Spleen (tissue), 11 donors: ENCODE measurements around the gene ACBD7. TPM values are rescaled to one million over a fixed set of nuclear protein-coding genes. Genes with fewer than 3 reads are reported as not detected.

ENCODE experiments used
- DNase-seq: peaks from one replicate; pipeline ENCODE4 v3.0.0-alpha.2; 2020
- H3K27ac ChIP-seq, 8 donors: fragments of 200-600 bp; sonication (generic) in 7 of 8; 1 replicate in 4 of 8; 2 replicates in 4 of 8; pipeline versions ENCODE4 v1.5.0 to v1.8.0; 2016 to 2021; ENCODE audit warnings: inconsistent platforms in 4 of 8, mild to moderate bottlenecking in 4 of 8, moderate library complexity in 1 of 8
- H3K27me3 ChIP-seq, 7 donors: fragments of 200-600 bp; sonication (generic) in 6 of 7; replicated peaks in 1 of 7; 1 replicate in 4 of 7; 2 replicates in 3 of 7; pipeline versions ENCODE4 v1.5.0 to v1.8.0; 2016 to 2021; ENCODE audit warnings: inconsistent platforms in 3 of 7, mild to moderate bottlenecking in 1 of 7
- H3K36me3 ChIP-seq, 6 donors: fragments of 200-600 bp; sonication (generic) in 5 of 6; 1 replicate in 4 of 6; 2 replicates in 2 of 6; pipeline versions ENCODE4 v1.5.0 to v1.8.0; 2016 to 2021; ENCODE audit warnings: inconsistent platforms in 2 of 6
- H3K4me1 ChIP-seq, 6 donors: fragments of 200-600 bp; sonication (generic) in 5 of 6; 1 replicate in 3 of 6; 2 replicates in 3 of 6; pipeline versions ENCODE4 v1.5.0 to v1.8.0; 2016 to 2021; ENCODE audit warnings: inconsistent platforms in 3 of 6
- H3K4me3 ChIP-seq, 8 donors: fragments of 200-600 bp; sonication (generic) in 7 of 8; 1 replicate in 4 of 8; 2 replicates in 4 of 8; pipeline versions ENCODE4 v1.5.0 to v1.8.0; 2016 to 2021; ENCODE audit warnings: inconsistent platforms in 4 of 8, mild to moderate bottlenecking in 4 of 8, moderate library complexity in 2 of 8
- H3K9me3 ChIP-seq, 8 donors: fragments of 200-600 bp; sonication (generic) in 7 of 8; 1 replicate in 4 of 8; 2 replicates in 4 of 8; pipeline versions ENCODE4 v1.5.0 to v1.8.0; 2016 to 2021; ENCODE audit warnings: inconsistent platforms in 4 of 8
- POLR2A ChIP-seq, 3 donors: fragments of 450-650 bp; IDR thresholded peaks; one replicate each; pipeline ENCODE4 v1.5.1; 2017; ENCODE audit warnings: antibody characterized with exemption in 3 of 3, mild to moderate bottlenecking in 1 of 3
- POLR2AphosphoS5 ChIP-seq, 3 donors: sonication (generic); formaldehyde crosslinking; IDR thresholded peaks; one replicate each; pipeline ENCODE4 v1.5.1; 2017; ENCODE audit warnings: antibody characterized with exemption in 3 of 3
- WGBS, 5 donors: extraction: QIAGEN DNeasy Blood & Tissue Kit in 3 of 5; methylation state at CpG; one replicate each; pipeline versions ENCODE4 v1.1.5 to v1.1.7; 2013 to 2018; 5-methylcytosine and 5-hydroxymethylcytosine counted together
- intact Hi-C: fragments of 100-400 bp; cut with DNase I; formaldehyde crosslinking; loops from one replicate; pipeline ENCODE4 v1.15.0; 2023; ENCODE audit warnings: low total_unique reads
- polyA plus RNA-seq, 3 donors: library from polyadenylated mRNA; stranded (reverse); fragments of 200-250 nt; gene quantifications; one replicate each; pipeline ENCODE4 v1.2.1, GENCODE V29; 2013
- total RNA-seq, 7 donors: library from RNA; depleted of rRNA in 3 of 7; stranded (reverse); fragments of >200 nt in 3 of 7; fragmentation: NEBNext Ultra II Directional in 4 of 7; extraction: Animal tissue kit (Norgen Biotek cat#: 25700) in 4 of 7; gene quantifications; one replicate each; pipeline versions ENCODE4 v1.1.0 to v1.2.1, GENCODE V29; 2016 to 2021
- TF ChIP-seq, protein P1 (sequence below), 11 experiments: fragments of 200-600 bp in 7 of 11; fragments of 450-650 bp in 4 of 11; sonication (generic) in 4 of 11; IDR thresholded peaks in 8 of 11; conservative IDR thresholded peaks in 3 of 11; 1 replicate in 7 of 11; 2 replicates in 4 of 11; pipeline versions ENCODE4 v1.4.0 to v1.8.0; 2016 to 2021; ENCODE audit warnings: antibody characterized with exemption in 11 of 11, inconsistent platforms in 4 of 11, mild to moderate bottlenecking in 1 of 11
- donor health status: healthy with polysubstance abuse.
- donor health status: DM: no; HTN: no; CAD: no; lungs with moderate emphysema.
- donor health status: DM: no; HTN: no; CAD: no.
- donor health status: Bipolar disorder and iron deficiency.
- donor health status: healthy.
- donor health status: DM: no; HTN: no; CAD: no.
- donor health status: DM: yes; HTN: yes; CAD: no.

The ACBD7 gene
- total and polyA plus RNA-seq, 10 donors: 0.09 to 0.77 (median 0.10) TPM; not detected in 7

DNA sequence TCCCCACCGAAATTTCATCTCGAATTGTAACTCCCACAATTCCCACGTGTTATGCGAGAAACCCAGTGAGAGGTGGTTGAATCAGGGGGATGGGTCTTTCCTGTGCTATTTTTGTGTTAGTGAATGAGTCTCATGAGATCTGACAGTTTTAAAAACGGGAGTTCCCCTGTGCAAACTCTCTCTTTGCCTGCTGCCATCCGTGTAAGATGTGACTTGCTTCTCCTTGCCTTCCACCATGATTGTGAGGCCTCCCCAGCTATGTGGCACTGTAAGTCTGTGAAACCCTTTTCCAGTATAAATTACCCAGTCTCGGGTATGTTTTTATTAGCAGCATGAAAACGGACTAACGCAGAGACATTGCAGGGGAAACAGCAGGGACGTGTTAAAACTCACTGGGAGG, 50.2 kb downstream of the ACBD7 start:
- H3K27ac ChIP-seq: no peak overlapping the region
- no peak overlapping the region for H3K4me3 ChIP-seq
- WGBS, 5 donors: 79 to 92% (median 85%) methylated on average over 10 of the region's 10 CpGs
- no peaks in the 10 kb centered on the region for H3K9me3 ChIP-seq
- no peaks in the 10 kb centered on the region for H3K36me3 ChIP-seq
- DNase-seq: no peak
- H3K27me3 ChIP-seq: no peaks in the 10 kb centered on the region
- TF ChIP-seq, protein P1, sequence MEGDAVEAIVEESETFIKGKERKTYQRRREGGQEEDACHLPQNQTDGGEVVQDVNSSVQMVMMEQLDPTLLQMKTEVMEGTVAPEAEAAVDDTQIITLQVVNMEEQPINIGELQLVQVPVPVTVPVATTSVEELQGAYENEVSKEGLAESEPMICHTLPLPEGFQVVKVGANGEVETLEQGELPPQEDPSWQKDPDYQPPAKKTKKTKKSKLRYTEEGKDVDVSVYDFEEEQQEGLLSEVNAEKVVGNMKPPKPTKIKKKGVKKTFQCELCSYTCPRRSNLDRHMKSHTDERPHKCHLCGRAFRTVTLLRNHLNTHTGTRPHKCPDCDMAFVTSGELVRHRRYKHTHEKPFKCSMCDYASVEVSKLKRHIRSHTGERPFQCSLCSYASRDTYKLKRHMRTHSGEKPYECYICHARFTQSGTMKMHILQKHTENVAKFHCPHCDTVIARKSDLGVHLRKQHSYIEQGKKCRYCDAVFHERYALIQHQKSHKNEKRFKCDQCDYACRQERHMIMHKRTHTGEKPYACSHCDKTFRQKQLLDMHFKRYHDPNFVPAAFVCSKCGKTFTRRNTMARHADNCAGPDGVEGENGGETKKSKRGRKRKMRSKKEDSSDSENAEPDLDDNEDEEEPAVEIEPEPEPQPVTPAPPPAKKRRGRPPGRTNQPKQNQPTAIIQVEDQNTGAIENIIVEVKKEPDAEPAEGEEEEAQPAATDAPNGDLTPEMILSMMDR (IDR thresholded peaks at IDR 0.05 in 8 of 11, conservative IDR thresholded peaks at IDR 0.05 in 3 of 11): no peak
- TF ChIP-seq POLR2A (IDR thresholded peaks at IDR 0.05) (no peak), POLR2AphosphoS5 (IDR thresholded peaks at IDR 0.05) (no peak)
- H3K4me1 ChIP-seq: peaks cover 0 to 11% (median 4%) of the 10 kb centered on the region in 6 donors
- intact Hi-C loops: no loop called here

DNA sequence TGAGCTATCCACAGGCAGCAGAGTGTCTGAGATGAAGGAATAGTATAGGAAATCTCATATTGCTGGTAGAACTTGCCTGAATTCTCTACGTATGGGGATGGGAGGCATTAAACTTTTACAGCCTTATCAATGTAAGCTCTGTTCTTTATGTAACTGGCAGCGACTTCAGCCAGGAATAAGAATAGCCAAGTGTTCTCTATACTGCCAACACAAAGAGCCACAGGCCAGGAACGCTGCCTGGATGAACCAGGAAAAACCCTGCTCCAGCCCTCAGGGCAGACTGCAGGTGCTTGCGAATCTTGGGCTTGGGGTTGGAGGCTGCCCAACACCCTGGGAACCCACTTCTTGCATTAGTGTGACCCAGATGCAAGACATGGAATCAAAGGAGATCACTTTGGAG, 50.9 kb downstream of the ACBD7 start:
- WGBS, 5 donors: 69 to 96% (median 91%) methylated on average over 4 of the region's 4 CpGs
- TF ChIP-seq, protein P1 (IDR thresholded peaks at IDR 0.05 in 8 of 11, conservative IDR thresholded peaks at IDR 0.05 in 3 of 11): no peak
- TF ChIP-seq POLR2AphosphoS5 (IDR thresholded peaks at IDR 0.05) (no peak), POLR2A (IDR thresholded peaks at IDR 0.05) (no peak)
- Histone ChIP-seq H3K27me3 (no peaks in the 10 kb centered on the region), H3K4me3 (no peak overlapping the region), H3K9me3 (no peaks in the 10 kb centered on the region), H3K36me3 (no peaks in the 10 kb centered on the region), H3K4me1 (peaks cover 0 to 11% (median 4%) of the 10 kb centered on the region in 6 donors), H3K27ac (no peak overlapping the region)
- intact Hi-C loops: no loop called here
- no peak for DNase-seq

DNA sequence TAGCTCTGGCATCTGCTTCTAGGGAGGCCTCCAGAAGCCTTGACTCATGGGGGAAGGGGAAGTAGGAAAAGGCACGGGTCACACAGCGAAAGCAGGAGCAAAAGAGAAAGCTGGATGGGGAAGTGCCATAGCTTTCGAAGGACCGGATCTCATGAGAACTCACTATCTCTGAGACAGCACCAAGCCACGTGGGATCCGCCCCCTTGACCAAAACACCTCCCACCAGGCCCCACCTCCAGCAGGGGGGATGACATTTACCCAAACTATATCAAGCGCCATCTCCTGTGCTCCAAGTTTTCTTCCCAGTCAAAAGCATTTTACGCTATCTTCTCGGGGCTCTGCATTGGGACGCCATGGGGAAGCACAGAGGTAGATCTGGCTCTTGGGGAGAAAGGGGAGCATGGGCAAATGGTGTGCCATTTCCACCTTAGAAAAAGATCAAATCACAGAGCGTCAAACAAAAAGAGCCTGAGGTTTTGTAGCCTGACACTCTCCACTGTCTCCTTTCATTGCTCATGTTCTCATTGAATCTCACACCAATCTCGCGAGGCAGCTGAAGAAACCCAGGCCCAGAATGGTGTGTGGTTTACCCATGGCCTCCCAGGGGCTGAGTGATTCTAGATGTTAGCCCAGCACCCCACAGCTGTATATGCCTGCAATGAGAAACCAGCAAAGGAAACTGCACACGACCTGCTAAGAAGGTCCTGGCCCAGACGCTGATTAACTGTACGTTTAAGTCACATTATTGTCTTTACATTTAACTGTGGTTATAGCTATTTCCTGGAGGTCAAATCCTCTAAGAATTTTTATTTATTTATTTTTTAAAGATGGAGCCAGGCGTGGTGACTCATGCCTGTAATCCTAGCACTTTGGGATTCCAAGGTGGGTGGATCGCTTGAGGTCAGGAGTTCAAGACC, 52.9 kb downstream of the ACBD7 start:
- DNase-seq: no peak
- 57 to 64% (median 61%) methylated on average over 18 of the region's 18 CpGs for WGBS, 5 donors

DNA sequence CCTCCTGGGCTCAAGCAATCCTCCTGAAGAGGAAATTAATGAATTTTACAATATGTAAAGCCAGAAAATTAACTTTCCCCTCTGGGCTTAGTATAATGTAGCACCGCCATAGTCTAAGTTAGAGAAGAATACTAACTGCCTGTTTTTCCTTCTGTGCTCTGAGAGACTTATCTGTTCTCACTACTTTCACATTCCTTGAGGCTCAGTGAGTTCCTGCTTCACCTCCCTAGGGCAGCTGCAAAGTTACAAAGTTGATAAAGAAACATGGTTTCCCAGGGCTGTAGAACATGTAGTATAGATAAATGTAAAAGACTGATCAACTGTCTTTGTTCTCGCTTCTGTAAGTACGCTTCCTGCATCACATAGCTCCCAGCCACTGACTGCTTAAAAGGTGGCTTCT, 60.8 kb downstream of the ACBD7 start:
- TF ChIP-seq POLR2A (IDR thresholded peaks at IDR 0.05): no peak
- TF ChIP-seq POLR2AphosphoS5 (IDR thresholded peaks at IDR 0.05): no peak
- Histone ChIP-seq H3K36me3 (no peaks in the 10 kb centered on the region), H3K9me3 (no peaks in the 10 kb centered on the region), H3K27me3 (no peaks in the 10 kb centered on the region), H3K4me1 (no peaks in the 10 kb centered on the region), H3K4me3 (no peak overlapping the region), H3K27ac (no peak overlapping the region)
- DNase-seq: no peak
- intact Hi-C loops: no loop called here
- 59 to 88% (median 79%) methylated on average over 3 of the region's 3 CpGs for WGBS, 5 donors

More for the DNA sequence above, 52.9 kb downstream of the ACBD7 start:
- H3K36me3 ChIP-seq: no peaks in the 10 kb centered on the region
- H3K27ac ChIP-seq: peak overlapping the region in 4 of 8 donors; percentile 38 to 81 (median 50)
- H3K4me3 ChIP-seq: no peak overlapping the region
- H3K27me3 ChIP-seq: no peaks in the 10 kb centered on the region
- TF ChIP-seq, protein P1 (IDR thresholded peaks at IDR 0.05 in 8 of 11, conservative IDR thresholded peaks at IDR 0.05 in 3 of 11): no peak
- TF ChIP-seq POLR2AphosphoS5 (IDR thresholded peaks at IDR 0.05) (peak in 1 of 3 donors; percentile 16), POLR2A (IDR thresholded peaks at IDR 0.05) (no peak)
- H3K9me3 ChIP-seq: no peaks in the 10 kb centered on the region
- H3K4me1 ChIP-seq: peaks cover 0 to 11% (median 4%) of the 10 kb centered on the region in 6 donors
- intact Hi-C loops: no loop called here

Other genes starting within 250 kb of the ACBD7 start
- 1 to 10 TPM; 4.0 to 8.4 (median 5.1) TPM for gene SUV39H2, start 209.9 kb downstream of the ACBD7 start, total RNA-seq
- gene SUV39H2, start 209.9 kb downstream of the ACBD7 start, polyA plus RNA-seq: 1 to 10 TPM; 1.2 to 3.1 (median 2.7) TPM
- 10 to 100 TPM; 23.0 to 35.6 (median 27.3) TPM for gene DCLRE1C, start 134.7 kb downstream of the ACBD7 start, total RNA-seq
- 1 to 10 TPM; 6.8 to 9.2 (median 9.2) TPM for gene DCLRE1C, start 134.7 kb downstream of the ACBD7 start, polyA plus RNA-seq
- not detected for gene MEIG1, start 129.4 kb downstream of the ACBD7 start, total RNA-seq
- under 1 TPM; 0.54 to 0.64 (median 0.57) TPM for gene MEIG1, start 129.4 kb downstream of the ACBD7 start, polyA plus RNA-seq
- 10 to 100 TPM in 3 of 7 donors, 1 to 10 TPM in 3, not detected in 1; 2.6 to 17.5 (median 6.8) TPM for gene OLAH, start 44.8 kb downstream of the ACBD7 start, total RNA-seq
- 1 to 10 TPM in 2 of 3 donors, under 1 TPM in 1; 0.80 to 4.0 (median 1.2) TPM for gene OLAH, start 44.8 kb downstream of the ACBD7 start, polyA plus RNA-seq
- gene RPP38, start 8.6 kb upstream of the ACBD7 start, total RNA-seq: 10 to 100 TPM; 12.5 to 19.7 (median 15.6) TPM
- gene RPP38, start 8.6 kb upstream of the ACBD7 start, polyA plus RNA-seq: 10 to 100 TPM; 22.3 to 24.9 (median 24.2) TPM
- 10 to 100 TPM; 11.3 to 19.2 (median 14.6) TPM for gene NMT2, start 79.9 kb upstream of the ACBD7 start, total RNA-seq
- 10 to 100 TPM in 1 of 3 donors, 1 to 10 TPM in 2; 4.3 to 10.2 (median 6.0) TPM for gene NMT2, start 79.9 kb upstream of the ACBD7 start, polyA plus RNA-seq